ENCODE results near the gene ZNHIT3.

Gene ZNHIT3

GRCh38 chr17:36514856-36515255, 28.4 kb downstream of the ZNHIT3 start:
- peak; percentile 18 for DNase-seq

DNA sequence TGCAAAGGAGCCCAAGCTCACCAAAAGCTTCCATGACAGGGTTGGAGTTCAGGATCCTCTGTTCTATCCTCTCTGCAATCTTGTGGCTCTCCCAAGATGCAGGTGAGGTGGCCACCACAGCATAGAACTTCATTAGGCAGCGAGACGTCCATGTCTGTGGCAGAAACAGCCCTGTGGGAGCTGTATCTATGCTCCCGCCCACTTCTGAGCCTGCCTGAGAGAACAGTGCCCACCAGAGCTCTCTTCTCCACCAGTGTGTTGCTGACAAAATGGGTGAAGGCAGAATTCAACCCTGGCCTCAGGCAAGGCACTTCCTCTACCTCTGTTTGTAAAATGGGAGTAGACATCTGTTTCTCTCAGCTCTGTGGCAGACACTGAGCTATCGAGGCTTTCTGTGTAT, 29.4 kb downstream of the ZNHIT3 start:
- DNase-seq: no peak

DNA sequence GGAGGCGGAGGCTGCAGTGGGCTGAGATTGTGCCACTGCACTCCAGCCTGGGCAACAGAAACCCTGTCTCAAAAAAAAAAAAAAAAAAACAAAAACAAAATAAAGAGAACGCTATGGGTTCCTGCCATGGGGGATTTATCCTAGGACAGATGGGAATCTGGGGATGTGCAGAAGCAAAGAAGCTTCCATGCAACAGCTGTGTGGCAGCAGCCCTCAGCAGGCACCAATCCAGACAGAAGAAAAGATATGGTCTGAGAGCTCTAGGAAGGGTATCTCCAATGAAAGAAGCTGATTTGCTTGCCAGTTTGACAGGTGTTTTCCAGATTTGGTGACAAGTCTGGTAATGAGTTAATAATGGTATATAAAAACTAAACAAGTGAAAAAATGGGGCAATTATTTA, 36.6 kb downstream of the ZNHIT3 start:
- DNase-seq: no peak

GRCh38 chr17:36524428-36524876, 38.0 kb downstream of the ZNHIT3 start:
- DNase-seq: no peak

DNA sequence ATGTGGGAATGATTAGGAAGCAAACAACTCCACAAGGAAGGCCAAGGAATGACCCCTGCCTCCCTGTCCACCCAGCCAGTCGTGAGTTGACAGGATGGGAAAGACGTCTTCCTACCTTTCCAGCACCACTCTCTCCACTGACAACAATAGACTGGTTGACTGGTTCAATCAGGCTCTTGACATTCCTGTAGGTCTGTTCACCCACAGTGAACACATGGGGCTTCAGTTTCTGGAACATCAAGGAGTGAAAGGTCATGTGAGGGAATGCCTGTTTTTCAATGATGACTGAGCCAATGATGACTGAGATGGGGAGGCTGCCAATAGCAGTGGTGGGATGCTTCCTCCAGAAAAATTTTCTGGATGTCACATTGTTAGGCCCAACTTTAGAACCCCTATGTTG, 38.6 kb downstream of the ZNHIT3 start:
- no peak for DNase-seq

DNA sequence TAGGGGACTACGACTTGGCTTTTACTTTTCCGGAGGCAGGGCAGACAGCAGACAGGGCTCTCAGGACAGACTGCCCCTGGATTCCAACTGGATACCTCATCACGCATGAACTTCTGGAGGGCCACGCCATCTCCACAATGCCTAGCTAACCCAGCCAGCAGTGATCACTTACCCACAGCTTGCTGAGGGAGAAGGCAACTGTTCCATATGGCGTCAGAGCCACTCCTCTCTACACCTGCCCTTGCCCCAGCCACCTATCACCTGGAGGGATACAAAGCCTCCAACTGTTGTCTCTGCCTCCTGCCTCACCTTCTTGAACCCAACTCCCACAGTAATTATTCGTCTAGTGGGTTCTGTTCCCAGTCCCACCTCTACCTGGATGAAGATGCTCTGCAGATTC, 39.4 kb downstream of the ZNHIT3 start:
- no peak for DNase-seq

- no peak for DNase-seq
Measured at GRCh38 chr17:36527621-36528250, 41.3 kb downstream of the ZNHIT3 start.

DNA sequence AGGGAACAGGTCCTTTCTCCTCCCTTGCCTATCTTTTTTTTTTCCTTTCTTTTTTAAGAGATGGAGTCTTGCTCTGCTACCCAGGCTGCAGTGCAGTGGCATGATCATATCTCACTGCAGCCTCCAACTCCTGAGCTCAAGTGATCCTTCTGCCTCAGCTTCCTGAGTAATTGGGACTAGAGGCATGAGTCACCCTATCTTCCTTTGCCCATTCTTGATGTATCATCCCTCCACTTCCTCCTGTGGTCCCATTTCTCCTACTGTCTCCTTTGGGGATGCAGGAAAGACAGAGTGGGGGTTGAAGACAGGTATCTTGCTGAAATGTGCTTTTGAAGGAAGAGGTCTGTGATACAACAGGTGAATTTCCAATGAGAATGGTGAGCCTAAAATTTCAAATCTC, 42.6 kb downstream of the ZNHIT3 start:
- DNase-seq: no peak

DNA sequence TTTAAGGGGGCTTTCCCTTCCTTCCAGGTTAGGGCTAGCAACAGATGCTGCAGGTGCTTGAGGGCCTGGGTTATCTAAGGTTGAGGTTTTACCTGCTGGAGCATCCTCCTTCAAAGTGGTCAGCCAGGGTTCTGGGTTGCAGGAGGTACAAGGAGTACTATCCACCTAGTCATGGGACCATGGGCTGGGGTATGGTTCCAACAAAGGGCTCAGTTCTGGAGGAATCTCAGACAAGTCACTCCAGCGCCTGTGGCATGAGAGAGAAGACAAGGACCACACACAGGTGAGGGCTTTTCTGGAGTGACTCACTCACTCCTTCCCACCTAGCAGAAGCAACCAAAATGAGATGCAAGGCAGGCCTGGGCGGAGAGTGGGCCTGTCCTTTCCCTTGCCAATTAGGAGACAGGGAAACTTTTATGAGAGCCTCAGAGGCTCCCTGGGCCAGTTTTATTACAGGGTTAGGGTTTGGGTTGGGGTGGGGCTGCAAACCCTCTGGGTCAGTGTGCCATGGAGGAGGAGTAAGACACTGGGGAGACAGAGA, 46.0 kb downstream of the ZNHIT3 start:
- no peak for DNase-seq

DNA sequence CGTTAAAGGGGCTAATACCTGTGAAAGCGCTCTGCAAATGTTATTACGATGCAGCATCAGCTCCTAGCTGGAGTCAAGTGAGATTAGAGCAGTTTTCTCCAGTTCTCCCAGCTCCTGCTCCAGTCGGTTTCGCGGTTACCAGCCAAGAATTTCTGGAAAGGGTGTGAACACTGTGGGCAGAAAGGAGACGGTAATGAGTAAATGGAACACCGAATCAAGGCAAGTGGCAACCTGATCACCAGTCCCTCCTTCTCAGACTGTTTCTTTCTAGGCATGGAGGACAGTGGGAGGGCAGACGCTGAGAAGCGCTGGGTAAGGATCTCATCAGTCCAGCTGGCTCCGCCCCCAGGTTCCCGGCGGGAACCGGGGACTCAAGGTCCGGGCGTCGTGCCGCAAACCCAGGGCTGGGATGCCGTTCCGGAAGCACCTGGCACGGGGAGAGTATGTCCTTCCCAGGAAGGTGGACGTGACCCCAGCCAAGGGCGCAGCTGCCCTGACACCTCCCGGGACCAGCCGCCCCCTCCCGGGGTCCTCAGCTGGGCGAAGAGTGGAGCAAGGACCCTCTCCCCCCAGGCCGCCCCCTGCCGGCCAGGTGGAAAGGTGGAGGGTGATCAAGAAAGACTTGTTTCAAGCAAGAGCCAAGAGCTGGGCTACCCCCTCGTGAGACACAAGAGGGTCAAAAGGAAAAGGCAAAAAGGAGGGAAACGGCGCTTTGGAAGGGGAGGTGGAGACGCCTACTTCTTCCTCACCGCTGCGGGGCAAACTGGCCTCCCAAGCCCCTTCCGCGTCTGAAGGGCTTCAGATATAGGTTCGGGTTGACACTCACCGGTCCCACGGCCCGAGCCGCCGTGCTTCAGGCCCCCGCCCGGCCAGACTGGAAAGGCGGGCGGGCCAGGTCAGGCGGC, 47.7 kb downstream of the ZNHIT3 start:
- peak; percentile 59 for DNase-seq

DNA sequence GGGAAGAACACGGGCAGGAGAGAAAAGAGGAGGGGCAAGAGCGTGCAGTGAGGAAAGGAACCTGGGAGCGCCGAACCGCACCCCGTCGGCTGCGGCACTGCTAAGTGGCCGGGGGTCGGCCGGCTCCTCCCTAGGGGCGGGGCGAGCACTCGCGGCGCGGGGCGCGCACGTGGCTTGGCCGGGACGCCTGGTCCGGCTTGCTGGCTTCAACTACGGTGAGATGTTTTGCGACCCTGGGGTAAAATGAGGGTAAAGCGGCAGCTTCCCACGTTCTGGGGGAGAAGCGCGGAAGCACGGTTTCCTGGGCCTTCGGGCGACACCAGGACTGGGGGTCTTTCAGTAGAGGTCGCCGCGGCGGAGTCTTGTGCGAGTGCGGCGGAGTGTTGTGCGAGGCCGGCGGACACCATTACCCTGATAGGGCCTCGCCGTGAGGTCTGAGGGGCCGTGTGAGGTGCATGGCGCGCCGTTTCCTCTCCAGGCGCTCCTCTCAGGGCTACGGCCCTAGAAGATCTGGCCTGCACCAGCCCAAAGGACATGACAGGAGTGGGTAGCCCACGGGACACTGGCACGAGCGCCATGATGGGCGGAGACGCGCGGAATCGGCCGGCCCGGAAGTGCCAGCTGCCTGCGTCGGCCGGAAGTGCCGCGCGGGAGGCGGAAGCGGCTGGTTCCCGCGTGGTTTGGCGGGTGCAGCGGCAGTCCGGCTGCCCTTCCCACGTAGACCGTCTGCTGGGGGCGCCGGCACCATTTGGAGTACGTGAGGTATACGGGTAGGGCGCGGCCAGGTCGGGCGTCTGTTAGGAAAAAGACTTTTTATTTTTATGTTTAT, 48.6 kb downstream of the ZNHIT3 start, which contains the start of the genes MYO19 and PIGW:
TSS of gene MYO19 (minus strand) at position 29 of the 829 bp plus-strand sequence. CDS start 2,330 bp downstream, outside the sequence.
TSS of gene PIGW (plus strand) at position 148 of the 829 bp plus-strand sequence. CDS start 2,115 bp downstream, outside the sequence.
- peak; percentile 87 for DNase-seq

GRCh38 chr17:36535669-36536081, 49.2 kb downstream of the ZNHIT3 start:
- DNase-seq: no peak

DNA sequence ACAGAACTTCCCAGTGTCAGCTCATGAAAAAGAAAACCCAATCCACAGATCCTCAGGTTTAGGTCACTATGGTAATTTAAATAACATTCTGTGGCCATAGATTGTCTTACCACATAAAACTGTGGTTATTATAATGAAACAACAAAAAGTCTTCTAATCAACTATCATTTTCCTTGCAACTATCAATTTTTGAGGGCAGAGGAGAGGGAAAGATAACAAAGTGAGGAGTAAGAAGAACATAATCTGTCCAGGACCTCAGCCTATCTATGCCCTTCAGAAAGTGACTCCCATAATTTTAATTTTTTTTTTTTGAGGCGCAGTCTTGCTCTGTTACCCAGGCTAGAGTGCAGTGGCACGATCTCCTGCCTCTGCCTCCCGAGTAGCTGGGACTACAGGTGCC, 54.2 kb downstream of the ZNHIT3 start:
- DNase-seq: no peak

DNA sequence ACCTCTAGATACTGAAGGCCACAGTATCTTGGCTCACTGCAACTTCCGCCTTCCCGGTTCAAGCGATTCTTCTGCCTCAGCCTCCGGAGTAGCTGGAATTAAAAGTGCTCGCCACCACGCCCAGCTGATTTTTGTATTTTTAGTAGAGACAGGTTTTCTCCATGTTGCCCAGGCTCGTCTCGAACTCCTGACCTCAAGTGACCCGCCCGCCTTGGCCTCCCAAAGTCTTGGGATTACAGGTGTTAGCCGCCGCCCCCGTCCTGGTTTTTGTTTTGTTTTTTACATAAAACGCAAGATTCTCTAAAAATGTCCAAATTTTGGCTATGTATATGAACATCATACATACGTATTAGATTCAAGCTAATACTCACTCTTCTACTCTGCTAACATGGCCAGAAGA, 56.3 kb downstream of the ZNHIT3 start:
- no peak for DNase-seq

DNA sequence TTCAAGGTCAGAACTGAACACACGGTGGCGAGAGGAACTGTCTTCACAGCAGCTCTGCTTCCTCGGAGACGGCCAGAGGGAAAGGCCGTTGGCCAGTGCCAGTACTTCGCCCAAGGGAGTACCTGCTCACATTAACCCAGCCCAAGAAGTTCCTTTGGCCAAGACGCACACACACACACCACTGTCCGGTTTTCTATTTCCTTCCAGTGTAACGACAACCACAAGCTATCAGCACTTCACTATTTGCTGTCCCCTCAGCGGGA, 57.5 kb downstream of the ZNHIT3 start:
- no peak for DNase-seq

GRCh38 chr17:36544307-36545076, 58.0 kb downstream of the ZNHIT3 start, which contains the start of gene GGNBP2:
GGNBP2 (plus strand) TSS chr17:36544919; CDS start chr17:36545725, 806 bp downstream.
- DNase-seq: peak; percentile 96

GRCh38 chr17:36545077-36545464, 58.6 kb downstream of the ZNHIT3 start:
- DNase-seq: peak; percentile 92

Measured in activated CD4-positive, CD25-positive, alpha-beta regulatory T cell treated with anti-CD3 and anti-CD28 coated beads, Interleukin-2, amount 50 U/mL, for 72 hours (primary cell).